Endothelial cell of umbilical vein (primary cell): Measurements from ENCODE around the gene CCPG1. TPM values are rescaled to one million over a fixed set of nuclear protein-coding genes. Genes with fewer than 3 reads are reported as not detected.
"Not testable (repeated sequence)": the region's sequence is repeated elsewhere in the genome, so short reads cannot be mapped to it uniquely, and the experiment has no call there.

ENCODE experiments used
- BruUV-seq: library from RNA; stranded (reverse); fragments of 400-500 nt; replicated peaks from 2 replicates; lab custom pipeline; 2021; lab: Mats Ljungman, UMichigan
- CTCF ChIA-PET: fragments of 300-600, 350-600 bp; sonication (Branson Sonifier 250); formaldehyde crosslinking; loops from one replicate; lab custom pipeline; 2021; ENCODE audit warnings: antibody characterized with exemption, inconsistent platforms; lab: Charles Lee
- POLR2A ChIA-PET: fragments of 300-600, 350-600 bp; sonication (Branson Sonifier 250); formaldehyde crosslinking; loops from one replicate; lab custom pipeline; 2021; ENCODE audit warnings: antibody characterized with exemption, inconsistent platforms; lab: Charles Lee
- DNase-seq: peaks from one replicate; pipeline ENCODE4 v3.0.0-alpha.2; 2011; ENCODE audit warnings: low read depth, low spot score
- FAIRE-seq: peaks from 2 replicates; lab custom pipeline; 2011; peaks lifted over from hg19 to GRCh38; lab: Jason Lieb, UNC
- H2AFZ ChIP-seq: 2 replicates; pipeline ENCODE4 v1.6.0; 2012; ENCODE audit warnings: low read depth, low read length, control low read depth, inconsistent platforms
- H3K27ac ChIP-seq: 2 replicates; pipeline ENCODE4 v1.5.1; 2011; ENCODE audit warnings: low read depth, mild to moderate bottlenecking, control low read depth, low read length, moderate library complexity; ENCODE audit not compliant: insufficient read depth
- H3K27me3 ChIP-seq, 2 experiments: 2 replicates each; pipeline versions ENCODE4 v1.6.0 to v1.6.1; 2011; ENCODE audit warnings: low read length in 2 of 2, mixed read lengths in 1 of 2; ENCODE audit not compliant: control insufficient read depth in 2 of 2, insufficient read depth in 2 of 2
- H3K36me3 ChIP-seq, 2 experiments: 2 replicates in 1 of 2; 3 replicates in 1 of 2; pipeline ENCODE4 v1.5.1; 2011; ENCODE audit warnings: low read length in 2 of 2, mild to moderate bottlenecking in 1 of 2, moderate library complexity in 1 of 2; ENCODE audit not compliant: control insufficient read depth in 2 of 2, insufficient read depth in 2 of 2; ENCODE audit errors: extremely low read depth in 1 of 2
- H3K4me1 ChIP-seq: 3 replicates; pipeline ENCODE4 v1.5.1; 2011; ENCODE audit warnings: mild to moderate bottlenecking, low read length; ENCODE audit not compliant: control insufficient read depth, insufficient read depth; ENCODE audit errors: extremely low read depth
- H3K4me2 ChIP-seq: 2 replicates; pipeline ENCODE4 v1.6.1; 2011; ENCODE audit warnings: low read length, control low read depth, mixed read lengths; ENCODE audit not compliant: insufficient read depth
- H3K4me3 ChIP-seq, 3 experiments: fragments of 200-600 bp in 1 of 3; sonication (generic), shearing (Covaris generic) in 1 of 3; replicated peaks in 1 of 3; 2 replicates each; pipeline ENCODE4 v1.5.1; 2011 to 2016; ENCODE audit warnings: control low read depth in 3 of 3, low read length in 3 of 3, mild to moderate bottlenecking in 2 of 3, inconsistent platforms in 1 of 3, low read depth in 1 of 3, moderate library complexity in 1 of 3; ENCODE audit not compliant: insufficient read depth in 1 of 3
- H3K79me2 ChIP-seq: 2 replicates; pipeline ENCODE4 v1.6.0; 2012; ENCODE audit warnings: low read length, inconsistent platforms; ENCODE audit not compliant: control insufficient read depth, insufficient read depth
- H3K9ac ChIP-seq: replicated peaks from 2 replicates; pipeline ENCODE3; 2011; ENCODE audit warnings: low read length, control low read depth; ENCODE audit not compliant: insufficient read depth; ENCODE audit errors: extremely low read depth
- H3K9me1 ChIP-seq: replicated peaks from 3 replicates; pipeline ENCODE4 v1.6.0; 2011; ENCODE audit warnings: mild to moderate bottlenecking, low read length; ENCODE audit not compliant: control insufficient read depth, insufficient read depth; ENCODE audit errors: extremely low read depth
- H3K9me3 ChIP-seq: replicated peaks from 2 replicates; pipeline ENCODE4 v1.5.1; 2012; ENCODE audit warnings: low read length, inconsistent platforms; ENCODE audit not compliant: control insufficient read depth, insufficient read depth
- H4K20me1 ChIP-seq: replicated peaks from 2 replicates; pipeline ENCODE3; 2011; ENCODE audit warnings: mild to moderate bottlenecking, low read length; ENCODE audit not compliant: control insufficient read depth, insufficient read depth; ENCODE audit errors: extremely low read depth
- EZH2 ChIP-seq: IDR thresholded peaks from 2 replicates; pipeline ENCODE4 v1.6.1; 2012; ENCODE audit warnings: borderline replicate concordance, low read depth, mild to moderate bottlenecking, moderate library complexity, low read length, inconsistent platforms; ENCODE audit not compliant: severe bottlenecking
- FOS ChIP-seq: IDR thresholded peaks from 2 replicates; pipeline ENCODE4 v1.6.1; 2011; ENCODE audit warnings: mild to moderate bottlenecking, low read length, moderate library complexity, borderline replicate concordance; ENCODE audit not compliant: insufficient read depth
- GATA2 ChIP-seq: IDR thresholded peaks from 2 replicates; pipeline ENCODE4 v1.7.0; 2011; ENCODE audit warnings: low read depth, mild to moderate bottlenecking, moderate library complexity, mixed read lengths, low read length; ENCODE audit not compliant: insufficient read length, insufficient read depth
- JUN ChIP-seq: IDR thresholded peaks from 2 replicates; pipeline ENCODE4 v1.6.1; 2011; ENCODE audit warnings: borderline replicate concordance, low read depth; ENCODE audit not compliant: insufficient read length, insufficient read depth
- MYC ChIP-seq: IDR thresholded peaks from one replicate; pipeline ENCODE4 v1.6.1; 2011; ENCODE audit warnings: mild to moderate bottlenecking, low read depth, low read length
- POLR2A ChIP-seq: IDR thresholded peaks from 2 replicates; pipeline ENCODE4 v1.6.1; 2012; ENCODE audit warnings: low read depth, mild to moderate bottlenecking, control low read depth, low read length
- POLR2AphosphoS5 ChIP-seq: IDR thresholded peaks from 2 replicates; pipeline ENCODE4 v1.6.1; 2012; ENCODE audit warnings: low read depth, mild to moderate bottlenecking, control low read depth, low read length, moderate library complexity; ENCODE audit not compliant: insufficient read depth
- dilution Hi-C: fragments of 300-500 bp; cut with MboI; formaldehyde crosslinking; loops from one replicate; pipeline ENCODE4 v1.15.0; 2019; ENCODE audit warnings: low sequenced_read_pairs; ENCODE audit not compliant: extremely low pct_ligation_motif_present
- intact Hi-C: fragments of 100-400 bp; cut with micrococcal nuclease; formaldehyde crosslinking; loops from one replicate; pipeline ENCODE4 v1.10.0; 2022
- polyA plus RNA-seq, 4 experiments: library from polyadenylated mRNA; depleted of rRNA in 3 of 4; stranded (reverse) in 3 of 4; unstranded in 1 of 4; fragments of >200 nt; gene quantifications; 2 replicates each; pipeline versions ENCODE4 v1.2.1 to v1.2.3, GENCODE V29; 2011 to 2012; ENCODE audit warnings: missing spikeins in 1 of 4
- total RNA-seq: library from RNA; stranded (reverse); gene quantifications from 2 replicates; pipeline ENCODE4 v1.2.3, GENCODE V29; 2021
- TF ChIP-seq, protein P1 (sequence below), 2 donors: IDR thresholded peaks; 1 replicate in 1 of 2; 2 replicates in 1 of 2; pipeline ENCODE4 v1.5.1; 2011; ENCODE audit warnings: low read length in 2 of 2, mild to moderate bottlenecking in 2 of 2, moderate library complexity in 2 of 2, control low read depth in 1 of 2, inconsistent platforms in 1 of 2, low read depth in 1 of 2; ENCODE audit not compliant: insufficient read depth in 1 of 2; ENCODE audit errors: extremely low read depth in 1 of 2
- TF ChIP-seq, protein P2 (sequence below): IDR thresholded peaks from 2 replicates; pipeline ENCODE4 v1.6.1; 2011; ENCODE audit not compliant: insufficient read depth, insufficient read length

Gene CCPG1
- total and polyA plus RNA-seq, 2 donors (not counting 3 experiments of a cell fraction or from before 2014, with no cell fraction given) = 19.1 to 58.5 TPM

GRCh38 chr15:55420171-55420866 is 12.2 kb upstream of the CCPG1 start:
- H2AFZ ChIP-seq = no peak overlapping the region
- H3K9me1 ChIP-seq = no peaks in the 10 kb centered on the region
- TF ChIP-seq MYC = no peak
- TF ChIP-seq, protein P1, sequence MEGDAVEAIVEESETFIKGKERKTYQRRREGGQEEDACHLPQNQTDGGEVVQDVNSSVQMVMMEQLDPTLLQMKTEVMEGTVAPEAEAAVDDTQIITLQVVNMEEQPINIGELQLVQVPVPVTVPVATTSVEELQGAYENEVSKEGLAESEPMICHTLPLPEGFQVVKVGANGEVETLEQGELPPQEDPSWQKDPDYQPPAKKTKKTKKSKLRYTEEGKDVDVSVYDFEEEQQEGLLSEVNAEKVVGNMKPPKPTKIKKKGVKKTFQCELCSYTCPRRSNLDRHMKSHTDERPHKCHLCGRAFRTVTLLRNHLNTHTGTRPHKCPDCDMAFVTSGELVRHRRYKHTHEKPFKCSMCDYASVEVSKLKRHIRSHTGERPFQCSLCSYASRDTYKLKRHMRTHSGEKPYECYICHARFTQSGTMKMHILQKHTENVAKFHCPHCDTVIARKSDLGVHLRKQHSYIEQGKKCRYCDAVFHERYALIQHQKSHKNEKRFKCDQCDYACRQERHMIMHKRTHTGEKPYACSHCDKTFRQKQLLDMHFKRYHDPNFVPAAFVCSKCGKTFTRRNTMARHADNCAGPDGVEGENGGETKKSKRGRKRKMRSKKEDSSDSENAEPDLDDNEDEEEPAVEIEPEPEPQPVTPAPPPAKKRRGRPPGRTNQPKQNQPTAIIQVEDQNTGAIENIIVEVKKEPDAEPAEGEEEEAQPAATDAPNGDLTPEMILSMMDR (IDR thresholded peaks at IDR 0.05; ENCODE audit: extremely low read depth in 1 of 2, insufficient read depth in 1 of 2, low read depth in 1 of 2, low read length in 2 of 2) = no peak
- no peak for TF ChIP-seq POLR2AphosphoS5
- TF ChIP-seq, protein P2, sequence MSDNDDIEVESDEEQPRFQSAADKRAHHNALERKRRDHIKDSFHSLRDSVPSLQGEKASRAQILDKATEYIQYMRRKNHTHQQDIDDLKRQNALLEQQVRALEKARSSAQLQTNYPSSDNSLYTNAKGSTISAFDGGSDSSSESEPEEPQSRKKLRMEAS = no peak
- no peak for TF ChIP-seq POLR2A
- no peak for TF ChIP-seq GATA2
- no peak for TF ChIP-seq EZH2
- TF ChIP-seq JUN = no peak
- TF ChIP-seq FOS = no peak
- H3K9me3 ChIP-seq = no peaks in the 10 kb centered on the region
- dilution Hi-C loops (no loop called here), intact Hi-C loops (no loop called here)
- no peak for DNase-seq
- POLR2A ChIA-PET = no interaction called here
- H3K4me1 ChIP-seq = no peaks in the 10 kb centered on the region
- no peaks in the 10 kb centered on the region for H3K36me3 ChIP-seq
- no peaks in the 10 kb centered on the region for H3K79me2 ChIP-seq
- no peak overlapping the region for H3K4me3 ChIP-seq
- no peak overlapping the region for H3K27ac ChIP-seq
- H3K9ac ChIP-seq = no peak overlapping the region
- no peaks in the 10 kb centered on the region for H4K20me1 ChIP-seq
- CTCF ChIA-PET = interaction anchor here (2.5 kb wide), 1 partner anchor 15 kb away, joined by 11 read pairs; no protein-coding TSS in a partner anchor
- H3K4me2 ChIP-seq = no peak overlapping the region
- H3K27me3 ChIP-seq = no peaks in the 10 kb centered on the region
- no peak for FAIRE-seq
- no TSS peak for BruUV-seq

DNA sequence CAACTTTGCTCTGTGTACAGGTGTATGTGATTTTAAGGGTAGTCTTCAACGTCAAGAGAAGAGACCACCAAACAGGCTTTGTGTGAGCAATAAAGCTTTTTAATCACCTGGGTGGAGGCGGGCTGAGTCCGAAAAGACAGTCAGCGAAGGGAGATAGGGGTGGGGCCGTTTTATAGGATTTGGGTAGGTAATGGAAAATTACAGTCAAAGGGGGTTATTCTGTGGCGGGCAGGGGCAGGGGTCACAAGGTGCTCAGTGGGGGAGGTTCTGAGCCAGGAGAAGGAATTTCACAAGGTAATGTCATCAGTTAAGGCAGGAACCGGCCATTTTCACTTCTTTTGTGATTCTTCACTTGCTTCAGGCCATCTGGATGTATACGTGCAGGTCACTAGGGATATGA is 9.5 kb upstream of the CCPG1 start:
- POLR2A ChIA-PET, H3K27me3 ChIP-seq, H3K9ac ChIP-seq, FAIRE-seq, H3K79me2 ChIP-seq, H3K9me3 ChIP-seq, DNase-seq, dilution Hi-C loops, H3K9me1 ChIP-seq, H3K4me1 ChIP-seq, H3K4me2 ChIP-seq, H3K4me3 ChIP-seq, H3K36me3 ChIP-seq, H3K27ac ChIP-seq, BruUV-seq, intact Hi-C loops, H2AFZ ChIP-seq, H4K20me1 ChIP-seq: not testable (repeated sequence)
- CTCF ChIA-PET = interaction anchor here (1.1 kb wide), 1 partner anchor 9 kb away, joined by 3 read pairs; the partner anchor contains the start of gene PIERCE2
